Left colon (tissue), 2 donors: ENCODE measurements around the gene CEP70. TPM values are rescaled to one million over a fixed set of nuclear protein-coding genes. Genes with fewer than 3 reads are reported as not detected.

Experiments
- total RNA-seq, 2 donors: library from RNA; stranded (reverse); fragmentation: NEBNext Ultra II Directional; extraction: Animal tissue kit (Norgen Biotek cat#: 25700); gene quantifications; one replicate each; pipeline ENCODE4 v1.2.1, GENCODE V29; 2021
- donor health status: DM: no; HTN: no; CAD: no.
- donor health status: DM: yes; HTN: yes; CAD: no.

Gene CEP70
- total RNA-seq, 2 donors from 2014 or later: 35.8 to 36.4 TPM

Other genes starting within 250 kb of the CEP70 start
- 1 to 10 TPM; 3.9 to 6.3 TPM for gene MRAS, start 245.7 kb downstream of the CEP70 start, total RNA-seq
- gene ESYT3, start 159.6 kb downstream of the CEP70 start, total RNA-seq: 1 to 10 TPM in 1 of 2 donors, under 1 TPM in 1; 0.12 to 1.7 TPM
- gene FAIM, start 14.5 kb upstream of the CEP70 start, total RNA-seq: 1 to 10 TPM; 4.4 to 5.5 TPM
- 10 to 100 TPM; 54.9 to 55.9 TPM for gene PIK3CB, start 240.7 kb upstream of the CEP70 start, total RNA-seq